Testis (tissue), 3 donors: ENCODE results near the gene MALAT1. TPM values are rescaled to one million over a fixed set of nuclear protein-coding genes. Genes with fewer than 3 reads are reported as not detected.

Experiments
- DNase-seq: peaks from one replicate; pipeline ENCODE4 v3.0.0-alpha.2; 2019
- H3K27ac ChIP-seq, 2 donors: fragments of 200-600 bp; sonication (generic); one replicate each; pipeline ENCODE4 v1.5.1; 2019
- H3K27me3 ChIP-seq: fragments of 200-600 bp; sonication (generic); one replicate; pipeline ENCODE4 v1.5.1; 2019
- H3K36me3 ChIP-seq: fragments of 200-600 bp; sonication (generic); one replicate; pipeline ENCODE4 v1.5.1; 2017; ENCODE audit warnings: low read depth; ENCODE audit errors: missing control alignments
- H3K4me1 ChIP-seq: fragments of 200-600 bp; sonication (generic); one replicate; pipeline ENCODE4 v1.5.1; 2019
- H3K4me3 ChIP-seq, 2 donors: fragments of 200-600 bp; sonication (generic); one replicate each; pipeline ENCODE4 v1.5.1; 2017 to 2019
- H3K9me3 ChIP-seq: fragments of 200-600 bp; sonication (generic); one replicate; pipeline ENCODE4 v1.5.1; 2017
- POLR2A ChIP-seq: fragments of 450-650 bp; IDR thresholded peaks from one replicate; pipeline ENCODE4 v1.6.1; 2017; ENCODE audit warnings: antibody characterized with exemption, mild to moderate bottlenecking, moderate library complexity
- WGBS, 2 donors: methylation state at CpG; one replicate each; pipeline ENCODE4 v1.1.5; 2018; 5-methylcytosine and 5-hydroxymethylcytosine counted together
- intact Hi-C: fragments of 100-400 bp; cut with DNase I; formaldehyde crosslinking; loops from one replicate; pipeline ENCODE4 v1.15.1; 2023; ENCODE audit warnings: low total_unique reads
- polyA plus RNA-seq: library from polyadenylated mRNA; stranded (reverse); fragments of 350-450 nt; fragmentation: Illumina TruSeq; extraction: RNeasy Lipid Tissue Mini Kit (QIAGEN cat#74804); gene quantifications from one replicate; pipeline ENCODE4 v1.2.3, GENCODE V29; 2014; ENCODE audit warnings: low read depth, low replicate concordance; ENCODE audit not compliant: insufficient read depth
- small RNA-seq, 2 donors: library from RNA; depleted of rRNA; stranded (forward); fragments of <200 nt; gene quantifications; one replicate each; pipeline ENCODE3, GENCODE V24; 2016
- total RNA-seq, 2 donors: library from RNA; depleted of rRNA; stranded (reverse); fragments of >200 nt; gene quantifications; one replicate each; pipeline ENCODE4 v1.2.3, GENCODE V29; 2016
- TF ChIP-seq, protein P1 (sequence below), 3 experiments: fragments of 450-650 bp in 2 of 3; fragments of 200-600 bp in 1 of 3; sonication (generic) in 1 of 3; IDR thresholded peaks; one replicate each; pipeline ENCODE4 v1.5.1; 2016 to 2019; ENCODE audit warnings: antibody characterized with exemption in 3 of 3, mild to moderate bottlenecking in 2 of 3, moderate library complexity in 1 of 3

The MALAT1 gene
- total and polyA plus RNA-seq, 3 donors from 2014 or later, result 26.7 to 9,314 (median 8,109) TPM

DNA sequence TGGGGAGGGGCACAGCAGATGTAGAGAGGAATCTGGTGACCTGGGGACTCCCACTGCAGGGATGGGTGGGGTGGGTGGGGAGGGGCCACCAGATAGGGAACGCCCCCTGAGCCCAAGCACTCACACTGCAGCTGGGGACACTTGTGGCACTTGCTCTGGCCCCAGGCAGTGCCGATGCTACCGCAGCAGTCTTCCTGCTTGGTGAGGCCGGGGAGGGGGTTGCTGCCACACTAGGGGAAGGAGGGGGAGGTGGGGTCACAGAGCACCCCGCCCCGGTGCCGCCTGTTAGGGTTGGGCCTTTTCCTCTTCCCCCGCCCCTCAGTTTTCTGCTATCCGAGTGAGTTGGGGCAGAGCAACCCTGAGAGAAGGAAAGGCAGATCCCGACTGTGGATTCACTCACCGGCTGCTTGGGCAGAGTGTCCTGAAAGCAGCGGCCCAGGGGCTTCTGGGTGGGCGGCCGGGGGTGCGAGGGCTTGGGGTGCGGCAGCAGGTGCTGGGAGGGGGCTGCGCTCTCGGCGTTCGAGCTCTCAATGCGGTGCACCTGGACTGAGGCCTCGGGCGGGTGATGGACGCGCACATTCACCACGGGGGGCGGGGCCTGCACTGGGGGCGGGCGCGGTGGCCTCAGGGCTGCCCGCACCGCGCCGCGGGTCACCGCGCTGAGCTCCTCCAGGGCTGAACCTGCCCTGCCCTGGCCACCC, 54.6 kb downstream of the MALAT1 start:
- Histone ChIP-seq H3K36me3 (no peaks in the 10 kb centered on the region), H3K27me3 (no peaks in the 10 kb centered on the region), H3K27ac (no peak overlapping the region), H3K4me1 (peaks cover 16% of the 10 kb centered on the region), H3K4me3 (no peak overlapping the region), H3K9me3 (no peaks in the 10 kb centered on the region)
- DNase-seq, result no peak
- intact Hi-C loops, result no loop called here
- TF ChIP-seq POLR2A, result no peak
- TF ChIP-seq, protein P1, sequence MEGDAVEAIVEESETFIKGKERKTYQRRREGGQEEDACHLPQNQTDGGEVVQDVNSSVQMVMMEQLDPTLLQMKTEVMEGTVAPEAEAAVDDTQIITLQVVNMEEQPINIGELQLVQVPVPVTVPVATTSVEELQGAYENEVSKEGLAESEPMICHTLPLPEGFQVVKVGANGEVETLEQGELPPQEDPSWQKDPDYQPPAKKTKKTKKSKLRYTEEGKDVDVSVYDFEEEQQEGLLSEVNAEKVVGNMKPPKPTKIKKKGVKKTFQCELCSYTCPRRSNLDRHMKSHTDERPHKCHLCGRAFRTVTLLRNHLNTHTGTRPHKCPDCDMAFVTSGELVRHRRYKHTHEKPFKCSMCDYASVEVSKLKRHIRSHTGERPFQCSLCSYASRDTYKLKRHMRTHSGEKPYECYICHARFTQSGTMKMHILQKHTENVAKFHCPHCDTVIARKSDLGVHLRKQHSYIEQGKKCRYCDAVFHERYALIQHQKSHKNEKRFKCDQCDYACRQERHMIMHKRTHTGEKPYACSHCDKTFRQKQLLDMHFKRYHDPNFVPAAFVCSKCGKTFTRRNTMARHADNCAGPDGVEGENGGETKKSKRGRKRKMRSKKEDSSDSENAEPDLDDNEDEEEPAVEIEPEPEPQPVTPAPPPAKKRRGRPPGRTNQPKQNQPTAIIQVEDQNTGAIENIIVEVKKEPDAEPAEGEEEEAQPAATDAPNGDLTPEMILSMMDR (IDR thresholded peaks at IDR 0.05), result no peak
- 60 to 70% methylated on average over 14 to 36 of the region's 37 CpGs for WGBS, 2 donors

- TF ChIP-seq POLR2A, result no peak
- TF ChIP-seq, protein P1 (IDR thresholded peaks at IDR 0.05), result no peak
- Histone ChIP-seq H3K9me3 (no peaks in the 10 kb centered on the region), H3K27ac (no peak overlapping the region), H3K36me3 (no peaks in the 10 kb centered on the region), H3K4me3 (no peak overlapping the region), H3K4me1 (peaks cover 24% of the 10 kb centered on the region), H3K27me3 (no peaks in the 10 kb centered on the region)
- DNase-seq, result no peak
- 74 to 80% methylated on average over 7 to 26 of the region's 27 CpGs for WGBS, 2 donors
- intact Hi-C loops, result no loop called here
Measured at GRCh38 chr11:65554057-65554818, 55.4 kb downstream of the MALAT1 start.

DNA sequence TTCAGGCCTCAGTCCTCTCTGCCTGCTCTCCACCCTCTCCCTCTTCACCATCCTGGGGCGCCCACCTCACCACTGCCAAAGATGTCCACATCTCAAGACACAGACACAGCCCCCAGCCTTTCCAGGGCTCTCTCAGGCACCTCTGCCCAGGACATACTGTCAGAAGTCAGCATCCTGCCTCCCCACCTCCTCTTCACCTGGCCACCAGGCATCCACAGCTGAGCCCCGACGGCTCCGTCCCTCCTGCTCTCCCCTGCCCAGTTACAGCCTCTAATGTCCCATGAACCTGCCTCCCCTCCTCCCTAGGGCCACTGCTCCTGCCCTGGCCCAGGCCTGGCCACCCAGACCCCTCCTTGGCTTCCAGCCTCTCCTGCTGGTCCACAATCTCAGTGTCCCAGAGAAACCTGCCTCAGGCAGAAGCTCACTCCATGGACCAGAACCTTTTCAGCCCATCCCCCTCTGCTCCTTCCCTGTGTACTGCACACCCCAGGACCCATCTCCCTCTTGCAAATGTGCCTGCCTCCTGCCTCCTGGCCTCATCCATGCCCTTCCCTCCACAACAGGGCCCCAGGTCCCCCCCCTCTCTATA, 56.1 kb downstream of the MALAT1 start:
- WGBS, 2 donors, result 70 to 95% methylated on average over 4 of the region's 4 CpGs
- Histone ChIP-seq H3K36me3 (no peaks in the 10 kb centered on the region), H3K9me3 (no peaks in the 10 kb centered on the region), H3K27ac (no peak overlapping the region), H3K4me1 (peaks cover 29% of the 10 kb centered on the region), H3K4me3 (no peak overlapping the region), H3K27me3 (no peaks in the 10 kb centered on the region)
- intact Hi-C loops, result no loop called here
- DNase-seq, result no peak
- no peak for TF ChIP-seq POLR2A
- TF ChIP-seq, protein P1 (IDR thresholded peaks at IDR 0.05), result no peak

- TF ChIP-seq, protein P1 (IDR thresholded peaks at IDR 0.05), result no peak
- no peak for TF ChIP-seq POLR2A
- 32% methylated on average over 6 of the region's 6 CpGs; no CpG with 5 or more reads in 1 of the 2 donors for WGBS, 2 donors
- Histone ChIP-seq H3K27me3 (no peaks in the 10 kb centered on the region), H3K9me3 (no peaks in the 10 kb centered on the region), H3K36me3 (no peaks in the 10 kb centered on the region), H3K4me1 (peaks cover 36% of the 10 kb centered on the region), H3K4me3 (no peak overlapping the region), H3K27ac (peak overlapping the region in 1 of 2 donors; percentile 5)
- DNase-seq, result no peak
- intact Hi-C loops, result no loop called here
Measured at GRCh38 chr11:65555693-65556231, 56.9 kb downstream of the MALAT1 start.

Small RNA genes within 50 kb of the gene (small RNA-seq; reads per million reads assigned to genes)
- 0 reads per million in 2 donors for gene RF01684

Other genes with a start within 250 kb of the MALAT1 start
- 10 to 100 TPM; 24.2 to 27.6 TPM for gene POLA2, start 237.1 kb upstream of the MALAT1 start, total RNA-seq
- gene POLA2, start 237.1 kb upstream of the MALAT1 start, polyA plus RNA-seq, result 21.9 TPM
- gene CDC42EP2, start 184.2 kb upstream of the MALAT1 start, total RNA-seq, result 1 to 10 TPM; 3.5 to 4.4 TPM
- gene CDC42EP2, start 184.2 kb upstream of the MALAT1 start, polyA plus RNA-seq, result 5.1 TPM
- gene DPF2, start 165.2 kb upstream of the MALAT1 start, total RNA-seq, result 10 to 100 TPM; 86.8 to 91.2 TPM
- gene DPF2, start 165.2 kb upstream of the MALAT1 start, polyA plus RNA-seq, result 94.5 TPM
- 1 to 10 TPM; 5.3 to 7.6 TPM for gene TIGD3, start 144.3 kb upstream of the MALAT1 start, total RNA-seq
- 7.1 TPM for gene TIGD3, start 144.3 kb upstream of the MALAT1 start, polyA plus RNA-seq
- gene SLC25A45, start 116.4 kb upstream of the MALAT1 start, total RNA-seq, result 10 to 100 TPM; 10.1 to 10.6 TPM
- gene SLC25A45, start 116.4 kb upstream of the MALAT1 start, polyA plus RNA-seq, result 8.0 TPM
- gene FRMD8, start 112.4 kb upstream of the MALAT1 start, total RNA-seq, result 100 to 1,000 TPM in 1 of 2 donors, 10 to 100 TPM in 1; 92.5 to 118 TPM
- 31.4 TPM for gene FRMD8, start 112.4 kb upstream of the MALAT1 start, polyA plus RNA-seq
- gene NEAT1, start 76.2 kb upstream of the MALAT1 start, total RNA-seq, result 100 to 1,000 TPM; 230 to 243 TPM
- gene NEAT1, start 76.2 kb upstream of the MALAT1 start, polyA plus RNA-seq, result 189 TPM
- gene SCYL1, start 26.0 kb downstream of the MALAT1 start, total RNA-seq, result 100 to 1,000 TPM; 131 to 160 TPM
- 127 TPM for gene SCYL1, start 26.0 kb downstream of the MALAT1 start, polyA plus RNA-seq
- gene LTBP3, start 59.3 kb downstream of the MALAT1 start, total RNA-seq, result 100 to 1,000 TPM; 112 to 126 TPM
- 58.1 TPM for gene LTBP3, start 59.3 kb downstream of the MALAT1 start, polyA plus RNA-seq
- 10 to 100 TPM; 67.7 to 79.6 TPM for gene ZNRD2, start 71.4 kb downstream of the MALAT1 start, total RNA-seq
- 77.6 TPM for gene ZNRD2, start 71.4 kb downstream of the MALAT1 start, polyA plus RNA-seq
- 10 to 100 TPM; 59.9 to 63.2 TPM for gene FAM89B, start 73.5 kb downstream of the MALAT1 start, total RNA-seq
- 25.8 TPM for gene FAM89B, start 73.5 kb downstream of the MALAT1 start, polyA plus RNA-seq
- 10 to 100 TPM; 51.0 to 66.8 TPM for gene EHBP1L1, start 77.0 kb downstream of the MALAT1 start, total RNA-seq
- gene EHBP1L1, start 77.0 kb downstream of the MALAT1 start, polyA plus RNA-seq, result 20.5 TPM
- 1 to 10 TPM in 1 of 2 donors, under 1 TPM in 1; 0.99 to 2.5 TPM for gene KCNK7, start 96.8 kb downstream of the MALAT1 start, total RNA-seq
- 0.26 TPM for gene KCNK7, start 96.8 kb downstream of the MALAT1 start, polyA plus RNA-seq
- 10 to 100 TPM; 68.4 to 75.7 TPM for gene MAP3K11, start 115.2 kb downstream of the MALAT1 start, total RNA-seq
- 40.7 TPM for gene MAP3K11, start 115.2 kb downstream of the MALAT1 start, polyA plus RNA-seq
- gene PCNX3, start 116.7 kb downstream of the MALAT1 start, total RNA-seq, result 10 to 100 TPM; 78.4 to 87.6 TPM
- gene PCNX3, start 116.7 kb downstream of the MALAT1 start, polyA plus RNA-seq, result 61.4 TPM
- 10 to 100 TPM; 15.2 to 23.5 TPM for gene SIPA1, start 139.1 kb downstream of the MALAT1 start, total RNA-seq
- gene SIPA1, start 139.1 kb downstream of the MALAT1 start, polyA plus RNA-seq, result 29.0 TPM
- 10 to 100 TPM; 64.9 to 82.0 TPM for gene RELA, start 163.9 kb downstream of the MALAT1 start, total RNA-seq
- 47.5 TPM for gene RELA, start 163.9 kb downstream of the MALAT1 start, polyA plus RNA-seq
- gene KAT5, start 213.2 kb downstream of the MALAT1 start, total RNA-seq, result 100 to 1,000 TPM; 101 to 121 TPM
- 154 TPM for gene KAT5, start 213.2 kb downstream of the MALAT1 start, polyA plus RNA-seq
- 10 to 100 TPM; 70.9 to 71.1 TPM for gene RNASEH2C, start 221.8 kb downstream of the MALAT1 start, total RNA-seq
- 29.1 TPM for gene RNASEH2C, start 221.8 kb downstream of the MALAT1 start, polyA plus RNA-seq